ENCODE data around the gene SETD6.

The SETD6 gene

GRCh38 chr16:58499615-58500351 is 15.5 kb upstream of the SETD6 start, which contains the start of gene NDRG4:
NDRG4 (plus strand) TSS chr16:58500143; CDS start chr16:58500249, 106 bp downstream.
- FAIRE-seq (no peak), DNase-seq (ENCODE audit: insufficient read length, low spot score) (no peak)
- TF ChIP-seq POLR2AphosphoS5 (IDR thresholded peaks at IDR 0.05; ENCODE audit: low read depth, low read length) (no peak), POLR2A (IDR thresholded peaks at IDR 0.05; ENCODE audit: low read depth, low read length) (no peak)

DNA sequence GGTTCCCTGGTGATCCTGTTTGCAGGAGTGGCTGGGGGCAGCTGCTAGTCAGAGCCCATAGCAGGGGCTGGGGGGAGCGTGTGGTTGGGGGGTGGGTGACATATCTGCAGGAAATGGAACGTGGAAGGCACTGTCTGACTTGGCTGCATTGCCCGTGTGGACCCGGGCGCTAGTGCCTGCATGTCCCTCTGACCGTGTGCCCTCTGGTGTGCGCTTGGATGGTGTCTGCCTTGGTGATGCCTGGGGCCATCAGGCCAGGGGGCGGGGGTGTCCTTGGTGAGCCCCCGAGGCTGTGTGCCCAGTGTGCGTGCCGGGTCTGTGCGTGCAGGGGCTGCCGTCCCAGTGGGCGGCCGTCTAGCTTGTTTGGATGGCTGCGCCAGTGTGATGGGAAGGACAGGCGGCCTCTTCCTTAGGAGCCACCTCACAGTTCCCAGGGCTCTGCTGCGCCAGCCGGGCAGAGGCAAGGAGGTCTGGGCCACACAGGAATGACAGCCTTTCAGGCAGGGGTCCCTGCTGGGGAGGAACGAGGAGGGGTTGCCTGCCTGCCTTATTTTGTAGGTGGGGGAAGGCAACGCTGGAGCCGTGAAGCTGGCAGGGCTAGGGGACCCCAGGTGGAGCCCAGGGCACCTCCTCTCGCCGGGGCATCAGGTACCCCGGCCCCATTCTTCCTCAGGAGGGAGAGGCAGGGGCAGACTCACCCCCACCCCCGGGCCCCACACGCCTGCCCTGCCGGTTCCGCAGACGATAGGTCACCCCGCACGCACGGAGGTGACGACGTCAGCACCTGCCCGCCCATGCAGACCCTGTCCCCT is 14.7 kb upstream of the SETD6 start:
- FAIRE-seq (peak; percentile 41), DNase-seq (ENCODE audit: insufficient read length, low spot score) (no peak)
- no peak for TF ChIP-seq PAX5 (IDR thresholded peaks at IDR 0.05; ENCODE audit: insufficient read depth, low read length, severe bottlenecking)
- no peak for TF ChIP-seq POLR2AphosphoS5 (IDR thresholded peaks at IDR 0.05; ENCODE audit: low read depth, low read length)
- TF ChIP-seq POU2F2 (IDR thresholded peaks at IDR 0.05; ENCODE audit: low read depth, low read length) = no peak
- TF ChIP-seq TAF1 (IDR thresholded peaks at IDR 0.05; ENCODE audit: low read depth, low read length) = no peak

DNA sequence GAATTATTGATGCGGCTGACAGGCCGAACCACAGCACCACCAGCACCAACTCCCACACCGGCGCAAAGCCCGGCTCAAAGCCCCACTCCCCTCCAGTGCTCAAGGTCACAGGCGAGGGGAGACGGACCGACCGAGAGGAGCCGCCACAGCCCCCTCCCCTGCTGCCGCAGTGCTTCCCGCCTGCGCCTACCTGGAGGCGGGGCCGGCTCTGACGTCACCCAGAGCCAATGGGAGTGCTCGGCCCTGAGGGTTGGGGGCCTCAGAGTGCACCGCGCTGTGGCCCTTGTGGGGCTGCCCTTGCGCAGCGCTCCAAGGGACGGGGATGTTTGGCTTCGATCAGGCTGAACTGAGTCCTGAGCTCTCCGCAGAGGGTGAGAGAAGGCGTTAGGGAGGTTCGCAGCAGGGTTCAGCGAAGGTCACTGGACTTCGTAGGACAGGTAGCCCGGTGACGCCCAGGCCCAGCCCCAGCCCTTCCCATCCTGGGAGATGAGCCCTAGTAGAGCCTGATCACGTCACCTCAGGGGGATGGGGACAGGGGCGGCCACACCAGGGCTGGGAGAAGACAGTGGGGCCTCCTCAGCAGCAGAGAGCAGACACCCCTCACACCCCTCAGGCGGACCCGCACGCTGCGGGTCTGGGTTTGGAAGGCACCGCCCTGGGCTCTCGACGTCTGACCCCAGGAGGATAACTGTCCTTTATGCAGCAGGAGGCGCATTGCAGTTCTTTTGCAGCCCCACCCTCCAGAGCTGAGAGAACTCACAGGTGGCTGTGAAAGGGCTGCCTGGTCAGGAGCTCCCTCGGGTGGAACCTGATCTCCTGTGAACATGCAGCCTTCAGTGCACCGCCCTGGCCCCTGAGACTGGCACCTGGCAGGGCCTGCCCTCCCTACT is 13.8 kb upstream of the SETD6 start:
- FAIRE-seq (no peak), DNase-seq (ENCODE audit: insufficient read length, low spot score) (no peak)
- TF ChIP-seq POLR2AphosphoS5 (IDR thresholded peaks at IDR 0.05; ENCODE audit: low read depth, low read length) (no peak), SPI1 (IDR thresholded peaks at IDR 0.05; ENCODE audit: low read depth, low read length) (no peak), POU2F2 (IDR thresholded peaks at IDR 0.05; ENCODE audit: low read depth, low read length) (no peak), TAF1 (IDR thresholded peaks at IDR 0.05; ENCODE audit: low read depth, low read length) (no peak), PAX5 (IDR thresholded peaks at IDR 0.05; ENCODE audit: insufficient read depth, low read length, severe bottlenecking) (no peak), POLR2A (IDR thresholded peaks at IDR 0.05; ENCODE audit: low read depth, low read length) (no peak)

- TF ChIP-seq POU2F2 (IDR thresholded peaks at IDR 0.05; ENCODE audit: low read depth, low read length) (no peak), TAF1 (IDR thresholded peaks at IDR 0.05; ENCODE audit: low read depth, low read length) (no peak), SPI1 (IDR thresholded peaks at IDR 0.05; ENCODE audit: low read depth, low read length) (no peak), POLR2A (IDR thresholded peaks at IDR 0.05; ENCODE audit: low read depth, low read length) (no peak), PAX5 (IDR thresholded peaks at IDR 0.05; ENCODE audit: insufficient read depth, low read length, severe bottlenecking) (no peak), POLR2AphosphoS5 (IDR thresholded peaks at IDR 0.05; ENCODE audit: low read depth, low read length) (no peak)
- no peak for DNase-seq (ENCODE audit: insufficient read length, low spot score)
- FAIRE-seq = no peak
Measured at GRCh38 chr16:58502217-58502921, 12.9 kb upstream of the SETD6 start.

GRCh38 chr16:58503166-58503862 is 12.0 kb upstream of the SETD6 start:
- DNase-seq (ENCODE audit: insufficient read length, low spot score) = no peak
- no peak for FAIRE-seq
- TF ChIP-seq SPI1 (IDR thresholded peaks at IDR 0.05; ENCODE audit: low read depth, low read length) = no peak
- TF ChIP-seq TAF1 (IDR thresholded peaks at IDR 0.05; ENCODE audit: low read depth, low read length) = no peak
- TF ChIP-seq PAX5 (IDR thresholded peaks at IDR 0.05; ENCODE audit: insufficient read depth, low read length, severe bottlenecking) = no peak

DNA sequence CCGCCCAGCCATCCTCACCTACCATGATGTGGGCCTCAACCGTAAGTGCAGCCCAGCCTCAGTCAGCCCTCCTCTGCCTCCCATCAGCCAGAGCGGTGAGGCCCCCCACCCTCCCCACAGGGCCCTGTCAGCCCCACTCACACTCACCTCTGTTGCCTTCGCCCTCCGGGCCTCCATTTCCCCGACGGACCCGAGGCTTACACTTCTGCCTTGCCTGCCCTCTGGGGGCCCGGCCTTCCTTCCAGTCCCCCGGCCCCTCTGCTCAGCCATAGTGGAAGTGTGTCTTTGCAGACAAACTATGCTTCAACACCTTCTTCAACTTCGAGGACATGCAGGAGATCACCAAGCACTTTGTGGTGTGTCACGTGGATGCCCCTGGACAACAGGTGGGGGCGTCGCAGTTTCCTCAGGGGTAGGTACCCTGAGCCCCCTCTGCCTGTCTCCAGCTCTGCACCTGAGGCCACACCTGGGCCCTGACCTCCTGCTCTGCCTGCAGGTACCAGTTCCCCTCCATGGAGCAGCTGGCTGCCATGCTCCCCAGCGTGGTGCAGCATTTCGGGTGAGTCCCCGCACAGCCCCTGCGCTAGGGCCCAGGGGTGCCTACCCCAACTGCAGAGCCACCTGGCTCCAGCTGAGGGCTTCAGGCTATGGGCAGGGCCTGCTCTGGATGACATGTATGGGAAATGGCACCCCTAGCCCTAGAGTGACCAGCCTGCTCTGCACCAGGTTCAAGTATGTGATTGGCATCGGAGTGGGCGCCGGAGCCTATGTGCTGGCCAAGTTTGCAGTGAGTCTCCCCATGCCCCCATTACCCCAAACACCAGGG is 11.2 kb upstream of the SETD6 start:
- FAIRE-seq (no peak), DNase-seq (ENCODE audit: insufficient read length, low spot score) (no peak)
- no peak for TF ChIP-seq POLR2AphosphoS5 (IDR thresholded peaks at IDR 0.05; ENCODE audit: low read depth, low read length)
- no peak for TF ChIP-seq PAX5 (IDR thresholded peaks at IDR 0.05; ENCODE audit: insufficient read depth, low read length, severe bottlenecking)
- no peak for TF ChIP-seq SPI1 (IDR thresholded peaks at IDR 0.05; ENCODE audit: low read depth, low read length)
- no peak for TF ChIP-seq TAF1 (IDR thresholded peaks at IDR 0.05; ENCODE audit: low read depth, low read length)
- no peak for TF ChIP-seq POU2F2 (IDR thresholded peaks at IDR 0.05; ENCODE audit: low read depth, low read length)
- TF ChIP-seq POLR2A (IDR thresholded peaks at IDR 0.05; ENCODE audit: low read depth, low read length) = no peak

- DNase-seq (ENCODE audit: insufficient read length, low spot score) (no peak), FAIRE-seq (no peak)
- TF ChIP-seq POLR2A (IDR thresholded peaks at IDR 0.05; ENCODE audit: low read depth, low read length) (no peak), POU2F2 (IDR thresholded peaks at IDR 0.05; ENCODE audit: low read depth, low read length) (no peak), POLR2AphosphoS5 (IDR thresholded peaks at IDR 0.05; ENCODE audit: low read depth, low read length) (no peak), PAX5 (IDR thresholded peaks at IDR 0.05; ENCODE audit: insufficient read depth, low read length, severe bottlenecking) (no peak), TAF1 (IDR thresholded peaks at IDR 0.05; ENCODE audit: low read depth, low read length) (no peak), SPI1 (IDR thresholded peaks at IDR 0.05; ENCODE audit: low read depth, low read length) (no peak)
Measured at GRCh38 chr16:58506241-58507194, 8.8 kb upstream of the SETD6 start.

Measured in GM12891 (cell line).